A673 (cell line): ENCODE results near the gene UBALD2.

ENCODE experiments used
- CTCF ChIP-seq: fragments of 300-800, 200-600 bp; sonication (generic); conservative IDR thresholded peaks from 2 replicates; pipeline ENCODE4 v1.5.1; 2017; ENCODE audit warnings: low read depth, mild to moderate bottlenecking, antibody characterized with exemption, low read length, moderate library complexity, mixed read lengths
- EZH2 ChIP-seq: fragments of 200-600 bp; sonication (generic); IDR thresholded peaks from 2 replicates; pipeline ENCODE4 v1.6.1; 2017; ENCODE audit warnings: borderline replicate concordance, low read depth, mild to moderate bottlenecking, mixed read lengths, antibody characterized with exemption, low read length; ENCODE audit not compliant: poor library complexity, severe bottlenecking

DNA sequence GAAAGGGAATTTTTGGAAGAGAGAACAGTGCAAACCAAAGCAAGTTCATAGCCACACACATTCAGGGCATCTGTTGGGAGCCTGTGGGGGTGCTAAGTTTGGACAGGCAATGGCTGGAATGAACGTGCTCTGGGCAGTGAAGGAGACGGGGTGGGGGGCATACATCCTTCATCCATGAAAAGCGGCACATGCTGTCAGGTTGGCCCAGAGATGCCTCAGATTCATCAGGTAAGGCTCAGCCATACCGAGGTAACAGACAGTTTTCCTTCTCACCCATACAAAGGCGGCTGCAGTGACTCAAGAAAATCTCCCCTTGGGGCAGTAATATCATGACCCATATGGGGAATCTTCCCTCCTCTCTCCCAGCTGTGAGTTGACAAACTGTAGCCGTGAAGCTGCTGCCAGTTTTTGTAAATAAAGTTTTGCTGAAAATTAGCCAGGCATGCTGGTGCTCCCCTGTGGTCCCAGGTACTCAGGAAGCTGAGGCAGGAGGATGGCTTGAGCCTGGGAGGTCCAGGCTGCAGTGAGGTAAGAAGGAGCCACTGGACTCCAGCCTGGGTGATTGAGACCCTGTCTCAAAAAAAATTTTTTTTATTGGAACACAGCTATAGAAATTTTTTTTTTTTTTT lies 9.2 kb upstream of the UBALD2 start:
- no peak for TF ChIP-seq CTCF
- no peak for TF ChIP-seq EZH2
